Hepatocyte (in vitro differentiated cells): ENCODE results near the gene CD19. TPM values are rescaled to one million over a fixed set of nuclear protein-coding genes. Genes with fewer than 3 reads are reported as not detected.

Experiments
- DNase-seq: peaks from one replicate; pipeline ENCODE4 v3.0.0-alpha.2; 2016; ENCODE audit warnings: low spot score
- H2AFZ ChIP-seq: fragments of 200-600 bp; sonication (generic); 2 replicates; pipeline ENCODE4 v1.6.0; 2016; ENCODE audit warnings: antibody characterized with exemption, mild to moderate bottlenecking
- H3K27ac ChIP-seq: fragments of 200-600 bp; sonication (generic); 2 replicates; pipeline ENCODE4 v1.5.1; 2016; ENCODE audit warnings: mild to moderate bottlenecking
- H3K27me3 ChIP-seq: fragments of 200-600 bp; sonication (generic); 2 replicates; pipeline ENCODE4 v1.6.1; 2016
- H3K36me3 ChIP-seq: fragments of 200-600 bp; sonication (generic); replicated peaks from 2 replicates; pipeline ENCODE4 v1.5.1; 2016; ENCODE audit warnings: low read depth; ENCODE audit not compliant: insufficient read depth
- H3K4me1 ChIP-seq: fragments of 200-600 bp; sonication (generic); 2 replicates; pipeline ENCODE4 v1.5.1; 2016; ENCODE audit warnings: mild to moderate bottlenecking, moderate library complexity; ENCODE audit not compliant: insufficient read depth
- H3K4me2 ChIP-seq: fragments of 200-600 bp; sonication (generic); 2 replicates; pipeline ENCODE4 v1.6.0; 2016
- H3K4me3 ChIP-seq: fragments of 200-600 bp; sonication (generic); 2 replicates; pipeline ENCODE4 v1.5.1; 2016; ENCODE audit warnings: mild to moderate bottlenecking
- H3K79me2 ChIP-seq: fragments of 200-600 bp; sonication (generic); 2 replicates; pipeline ENCODE4 v1.6.0; 2017; ENCODE audit warnings: mild to moderate bottlenecking
- H3K9me2 ChIP-seq: fragments of 200-600 bp; sonication (generic); replicated peaks from 2 replicates; pipeline ENCODE4 v1.6.0; 2017; ENCODE audit warnings: mild to moderate bottlenecking; ENCODE audit not compliant: insufficient read depth
- H3K9me3 ChIP-seq: fragments of 200-600 bp; sonication (generic); 2 replicates; pipeline ENCODE4 v1.5.1; 2016; ENCODE audit warnings: low read depth, mild to moderate bottlenecking
- H4K20me1 ChIP-seq: fragments of 200-600 bp; sonication (generic); 2 replicates; pipeline ENCODE4 v1.6.0; 2016; ENCODE audit warnings: mild to moderate bottlenecking; ENCODE audit not compliant: insufficient read depth, poor library complexity, severe bottlenecking
- EZH2 ChIP-seq: fragments of 200-600 bp; sonication (generic); IDR thresholded peaks from 2 replicates; pipeline ENCODE4 v1.6.1; 2016; ENCODE audit warnings: antibody characterized with exemption, mild to moderate bottlenecking, borderline replicate concordance
- EZH2phosphoT487 ChIP-seq: fragments of 200-600 bp; sonication (generic); IDR thresholded peaks from one replicate; pipeline ENCODE4 v1.6.1; 2018; ENCODE audit warnings: antibody characterized with exemption, mild to moderate bottlenecking, low read depth, moderate library complexity; ENCODE audit not compliant: unreplicated experiment, severe bottlenecking
- WGBS: methylation state at CpG from one replicate; pipeline ENCODE4 v1.1.6; 2016; ENCODE audit warnings: low lambda C conversion rate; ENCODE audit errors: missing lambda C conversion rate; 5-methylcytosine and 5-hydroxymethylcytosine counted together
- polyA plus RNA-seq: library from polyadenylated mRNA; unstranded; fragments of >200 nt; fragmentation: Nextera tagmentation; extraction: Ambion mirVana; gene quantifications from 2 replicates; pipeline ENCODE4 v1.2.1, GENCODE V29; 2016
- total RNA-seq: library from RNA; depleted of rRNA; stranded (reverse); fragments of >200 nt; gene quantifications from 2 replicates; pipeline ENCODE4 v1.2.3, GENCODE V29; 2014
- TF ChIP-seq, protein P1 (sequence below): fragments of 200-600 bp; sonication (generic); IDR thresholded peaks from 2 replicates; pipeline ENCODE4 v1.5.1; 2016; ENCODE audit warnings: antibody characterized with exemption, mild to moderate bottlenecking; ENCODE audit not compliant: poor library complexity

CD19 gene
- total and polyA plus RNA-seq, 2 experiments from 2014 or later, result not detected

DNA sequence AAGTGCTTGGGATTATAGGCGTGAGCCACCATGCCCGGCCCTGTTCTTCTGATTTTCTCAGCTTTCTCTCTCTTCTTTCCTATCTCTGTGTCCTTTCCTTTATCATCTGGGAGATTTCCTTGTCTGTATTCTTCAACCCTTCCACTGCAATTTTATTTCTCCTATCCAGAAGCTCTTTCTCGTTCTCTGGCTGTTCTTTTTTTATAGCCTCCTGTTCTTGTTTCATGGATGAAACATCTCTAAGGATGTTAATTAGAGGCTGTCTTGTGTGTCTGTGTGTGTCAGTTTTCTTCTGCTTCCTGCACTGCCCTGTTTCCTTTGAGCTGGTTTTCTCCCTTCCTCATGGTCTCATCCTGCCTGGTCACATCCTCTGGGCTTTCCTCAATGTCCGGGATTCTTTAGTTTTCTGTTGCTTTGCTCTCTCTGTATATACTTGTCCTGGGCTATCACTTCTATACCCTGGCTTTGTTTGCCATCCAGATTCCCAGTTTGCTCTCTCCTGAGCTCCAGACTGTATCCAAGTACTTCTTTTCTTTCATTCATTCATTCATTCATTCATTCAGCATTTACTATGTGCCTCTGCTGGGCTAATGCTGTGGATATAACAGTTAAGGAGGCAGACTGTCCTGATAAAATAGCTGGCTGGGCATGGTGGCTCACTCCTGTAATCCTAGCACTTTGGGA is 55.5 kb downstream of the CD19 start:
- WGBS, result 96% methylated on average over 4 of the region's 4 CpGs
- Histone ChIP-seq H3K79me2 (no peaks in the 10 kb centered on the region), H3K36me3 (no peaks in the 10 kb centered on the region), H3K27ac (no peak overlapping the region), H3K4me3 (no peak overlapping the region), H3K4me2 (no peak overlapping the region), H3K27me3 (no peaks in the 10 kb centered on the region), H3K9me3 (no peaks in the 10 kb centered on the region), H2AFZ (no peak overlapping the region), H4K20me1 (no peaks in the 10 kb centered on the region), H3K9me2 (no peaks in the 10 kb centered on the region), H3K4me1 (no peaks in the 10 kb centered on the region)
- DNase-seq, result no peak
- TF ChIP-seq, protein P1, sequence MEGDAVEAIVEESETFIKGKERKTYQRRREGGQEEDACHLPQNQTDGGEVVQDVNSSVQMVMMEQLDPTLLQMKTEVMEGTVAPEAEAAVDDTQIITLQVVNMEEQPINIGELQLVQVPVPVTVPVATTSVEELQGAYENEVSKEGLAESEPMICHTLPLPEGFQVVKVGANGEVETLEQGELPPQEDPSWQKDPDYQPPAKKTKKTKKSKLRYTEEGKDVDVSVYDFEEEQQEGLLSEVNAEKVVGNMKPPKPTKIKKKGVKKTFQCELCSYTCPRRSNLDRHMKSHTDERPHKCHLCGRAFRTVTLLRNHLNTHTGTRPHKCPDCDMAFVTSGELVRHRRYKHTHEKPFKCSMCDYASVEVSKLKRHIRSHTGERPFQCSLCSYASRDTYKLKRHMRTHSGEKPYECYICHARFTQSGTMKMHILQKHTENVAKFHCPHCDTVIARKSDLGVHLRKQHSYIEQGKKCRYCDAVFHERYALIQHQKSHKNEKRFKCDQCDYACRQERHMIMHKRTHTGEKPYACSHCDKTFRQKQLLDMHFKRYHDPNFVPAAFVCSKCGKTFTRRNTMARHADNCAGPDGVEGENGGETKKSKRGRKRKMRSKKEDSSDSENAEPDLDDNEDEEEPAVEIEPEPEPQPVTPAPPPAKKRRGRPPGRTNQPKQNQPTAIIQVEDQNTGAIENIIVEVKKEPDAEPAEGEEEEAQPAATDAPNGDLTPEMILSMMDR, result no peak
- TF ChIP-seq EZH2 (no peak), EZH2phosphoT487 (no peak)

Other genes starting within 250 kb of the CD19 start
- 130 and 170 TPM in 2 replicates for gene EIF3C, start 220.5 kb upstream of the CD19 start, total RNA-seq
- 439 and 441 TPM in 2 replicates for gene EIF3C, start 220.5 kb upstream of the CD19 start, polyA plus RNA-seq
- 3.0 and 3.2 TPM in 2 replicates for gene NPIPB9, start 180.2 kb upstream of the CD19 start, total RNA-seq
- gene NPIPB9, start 180.2 kb upstream of the CD19 start, polyA plus RNA-seq, result 1.0 and 1.5 TPM in 2 replicates
- 29.3 and 50.4 TPM in 2 replicates for gene ATXN2L, start 109.0 kb upstream of the CD19 start, total RNA-seq
- gene ATXN2L, start 109.0 kb upstream of the CD19 start, polyA plus RNA-seq, result 124 and 128 TPM in 2 replicates
- gene TUFM, start 85.6 kb upstream of the CD19 start, total RNA-seq, result 106 and 107 TPM in 2 replicates
- 214 and 244 TPM in 2 replicates for gene TUFM, start 85.6 kb upstream of the CD19 start, polyA plus RNA-seq
- gene SH2B1, start 68.1 kb upstream of the CD19 start, total RNA-seq, result 15.1 and 22.6 TPM in 2 replicates
- 25.9 and 29.2 TPM in 2 replicates for gene SH2B1, start 68.1 kb upstream of the CD19 start, polyA plus RNA-seq
- 0.13 and 0.72 TPM in 2 replicates for gene ATP2A1, start 53.5 kb upstream of the CD19 start, total RNA-seq
- gene ATP2A1, start 53.5 kb upstream of the CD19 start, polyA plus RNA-seq, result 0.49 and 2.3 TPM in 2 replicates
- 27.5 and 37.2 TPM in 2 replicates for gene RABEP2, start 6.7 kb upstream of the CD19 start, total RNA-seq
- 25.9 and 30.3 TPM in 2 replicates for gene RABEP2, start 6.7 kb upstream of the CD19 start, polyA plus RNA-seq
- gene NFATC2IP, start 19.0 kb downstream of the CD19 start, total RNA-seq, result 17.3 and 17.4 TPM in 2 replicates
- gene NFATC2IP, start 19.0 kb downstream of the CD19 start, polyA plus RNA-seq, result 19.7 and 22.3 TPM in 2 replicates
- gene SPNS1, start 42.8 kb downstream of the CD19 start, total RNA-seq, result 36.6 and 42.8 TPM in 2 replicates
- 140 and 146 TPM in 2 replicates for gene SPNS1, start 42.8 kb downstream of the CD19 start, polyA plus RNA-seq
- gene LAT, start 53.1 kb downstream of the CD19 start, total RNA-seq, result 1.00 and 3.9 TPM in 2 replicates
- gene LAT, start 53.1 kb downstream of the CD19 start, polyA plus RNA-seq, result 2.4 and 6.9 TPM in 2 replicates